K562 (cell line): Measurements from ENCODE around the gene EIF3K. TPM values are rescaled to one million over a fixed set of nuclear protein-coding genes. Genes with fewer than 3 reads are reported as not detected.

Experiments
- ARID2 ChIP-seq: fragments of 450-650 bp; IDR thresholded peaks from 2 replicates; pipeline ENCODE4 v1.6.1; 2017; ENCODE audit warnings: antibody characterized with exemption, mild to moderate bottlenecking
- ARNT ChIP-seq, 2 experiments: fragments of 450-650 bp; IDR thresholded peaks; 2 replicates each; pipeline ENCODE4 v1.6.1; 2016; ENCODE audit warnings: mild to moderate bottlenecking in 1 of 2
- ATF7 ChIP-seq: fragments of 450-650 bp; IDR thresholded peaks from 2 replicates; pipeline ENCODE4 v1.7.1; 2014; ENCODE audit warnings: mild to moderate bottlenecking, moderate library complexity
- BDP1 ChIP-seq: IDR thresholded peaks from 3 replicates; pipeline ENCODE4 v1.6.1; 2011; ENCODE audit not compliant: insufficient read length, insufficient read depth
- DLX4 ChIP-seq: fragments of 250-450 bp; sonication (Bioruptor Pico); IDR thresholded peaks from 2 replicates; pipeline ENCODE4 v1.6.1; 2021; ENCODE audit warnings: mild to moderate bottlenecking
- FOXK2 ChIP-seq, 2 experiments: fragments of 450-650 bp; IDR thresholded peaks in 1 of 2; conservative IDR thresholded peaks in 1 of 2; 2 replicates each; pipeline ENCODE4 v1.6.1; 2016; ENCODE audit warnings: low read depth in 2 of 2, mild to moderate bottlenecking in 1 of 2
- KAT2B ChIP-seq: IDR thresholded peaks from one replicate; pipeline ENCODE4 v1.6.1; 2012; ENCODE audit warnings: low read depth, mild to moderate bottlenecking, control low read depth, inconsistent platforms, low read length, moderate library complexity
- KLF6 ChIP-seq: fragments of 250-450 bp; sonication (Bioruptor Pico); IDR thresholded peaks from 2 replicates; pipeline ENCODE4 v1.4.0; 2020; ENCODE audit warnings: mild to moderate bottlenecking, moderate library complexity, borderline replicate concordance
- MYBL2 ChIP-seq, 2 experiments: fragments of 450-650 bp in 1 of 2; sonication (generic) in 1 of 2; formaldehyde crosslinking in 1 of 2; IDR thresholded peaks; 2 replicates each; pipeline versions ENCODE4 v1.6.1 to v1.8.1; 2017 to 2022; ENCODE audit warnings: borderline replicate concordance in 1 of 2, inconsistent platforms in 1 of 2, low read depth in 1 of 2, mild to moderate bottlenecking in 1 of 2, missing genetic modification reagents in 1 of 2, moderate library complexity in 1 of 2
- NFXL1 ChIP-seq: fragments of 450-650 bp; formaldehyde crosslinking; IDR thresholded peaks from 2 replicates; pipeline ENCODE4 v1.4.0; 2021; ENCODE audit warnings: mild to moderate bottlenecking
- NRF1 ChIP-seq, 2 experiments: fragments of 450-650 bp; IDR thresholded peaks in 1 of 2; conservative IDR thresholded peaks in 1 of 2; 2 replicates each; pipeline ENCODE4 v1.6.1; 2014; ENCODE audit warnings: mild to moderate bottlenecking in 2 of 2
- POLR2AphosphoS5 ChIP-seq: IDR thresholded peaks from 2 replicates; pipeline ENCODE4 v1.6.1; 2011; ENCODE audit warnings: mild to moderate bottlenecking, low read depth, low read length, moderate library complexity; ENCODE audit not compliant: control insufficient read depth, insufficient read depth
- POU5F1 ChIP-seq: fragments of 150-350 bp; IDR thresholded peaks from 2 replicates; pipeline ENCODE4 v1.6.1; 2014; ENCODE audit warnings: borderline replicate concordance, low read length, low read depth, mild to moderate bottlenecking; ENCODE audit not compliant: partially characterized antibody
- PTBP1 ChIP-seq: fragments of 200-400 bp; formaldehyde crosslinking; IDR thresholded peaks from 2 replicates; pipeline ENCODE4 v1.6.1; 2017; ENCODE audit warnings: low read depth, low read length
- RBM22 ChIP-seq: fragments of 200-400 bp; formaldehyde crosslinking; IDR thresholded peaks from 2 replicates; pipeline ENCODE4 v1.6.1; 2018; ENCODE audit warnings: low read length, low read depth; ENCODE audit not compliant: poor library complexity, severe bottlenecking
- RREB1 ChIP-seq: fragments of 250-450 bp; sonication (Bioruptor Pico); IDR thresholded peaks from 2 replicates; pipeline ENCODE4 v1.4.0; 2020
- SAP30 ChIP-seq: fragments of 200-600 bp; sonication (generic); IDR thresholded peaks from 2 replicates; pipeline ENCODE4 v1.6.1; 2012; ENCODE audit warnings: borderline replicate concordance, low read depth, mild to moderate bottlenecking, moderate library complexity, low read length, control low read depth, inconsistent platforms; ENCODE audit not compliant: insufficient read depth, poor library complexity, severe bottlenecking
- SMARCA4 ChIP-seq: fragments of 450-650 bp; IDR thresholded peaks from 2 replicates; pipeline ENCODE4 v1.6.1; 2016
- SP2 ChIP-seq: IDR thresholded peaks from 2 replicates; pipeline ENCODE4 v1.6.1; 2011; ENCODE audit warnings: mild to moderate bottlenecking, low read depth, low read length, moderate library complexity; ENCODE audit not compliant: poor library complexity, severe bottlenecking; ENCODE audit errors: extremely low read depth
- STAT5A ChIP-seq: IDR thresholded peaks from 2 replicates; pipeline ENCODE4 v1.6.1; 2012; ENCODE audit warnings: low read length, inconsistent platforms, borderline replicate concordance
- XRCC3 ChIP-seq: fragments of 450-650 bp; IDR thresholded peaks from 2 replicates; pipeline ENCODE4 v1.6.1; 2017; ENCODE audit warnings: mild to moderate bottlenecking, moderate library complexity
- ZNF212 ChIP-seq: fragments of 450-650 bp; formaldehyde crosslinking; IDR thresholded peaks from 2 replicates; pipeline ENCODE4 v1.4.0; 2020; ENCODE audit warnings: mild to moderate bottlenecking
- ZNF384 ChIP-seq: IDR thresholded peaks from 2 replicates; pipeline ENCODE4 v1.6.1; 2012; ENCODE audit warnings: low read depth, low read length, improper control_type of control experiment
- polyA plus RNA-seq, 8 experiments: library from polyadenylated mRNA; depleted of rRNA in 4 of 8; stranded (reverse) in 5 of 8; unstranded in 3 of 8; fragments of >200 nt; fragmentation: Nextera tagmentation in 2 of 8; fragmentation: Illumina TruSeq in 1 of 8; extraction: Ambion mirVana in 2 of 8; extraction: Trizol in 1 of 8; gene quantifications; 2 replicates each; pipeline versions ENCODE4 v1.2.1 to v1.2.3, GENCODE V29; 2011 to 2014; ENCODE audit warnings: inconsistent platforms in 1 of 8, missing spikeins in 1 of 8
- total RNA-seq, 7 experiments: library from RNA; depleted of rRNA in 6 of 7; stranded (reverse); fragments of >200 nt in 6 of 7; fragmentation: Illumina TruSeq in 2 of 7; extraction: Trizol in 2 of 7; gene quantifications; 2 replicates each; pipeline versions ENCODE4 v1.2.1 to v1.2.3, GENCODE V29; 2011 to 2021; ENCODE audit warnings: low replicate concordance in 1 of 7

EIF3K gene
- total and polyA plus RNA-seq, 9 of the 15 experiments (the other 6 are each of a cell fraction or from before 2014, with no cell fraction given), result 387 to 1,827 (median 733) TPM

GRCh38 chr19:38634757-38635482 is 15.9 kb downstream of the EIF3K start (continued):
- TF ChIP-seq BDP1 (no peak), MYBL2 (IDR thresholded peaks at IDR 0.05; ENCODE audit: low read depth) (no peak), MYBL2 (CRISPR knock-in tag; IDR thresholded peaks at IDR 0.05; ENCODE audit: borderline replicate concordance) (no peak), ARNT (IDR thresholded peaks at IDR 0.05) (no peak), ZNF212 (CRISPR knock-in tag) (no peak), SMARCA4 (no peak), FOXK2 (conservative IDR thresholded peaks at IDR 0.05 in 1 of 2, IDR thresholded peaks at IDR 0.05 in 1 of 2; ENCODE audit: low read depth in 2 of 2) (no peak), XRCC3 (no peak), RREB1 (CRISPR knock-in tag) (no peak), POLR2AphosphoS5 (0 out of 2 replicates have a peak, but pooled peaks have one; percentile 25), SP2 (no peak), ZNF384 (peak; percentile 52; the same call in 1 of the 2 replicates), PTBP1 (no peak), POU5F1 (no peak), DLX4 (CRISPR knock-in tag) (no peak), KAT2B (no peak), STAT5A (no peak), NFXL1 (CRISPR knock-in tag) (no peak), SAP30 (no peak), RBM22 (no peak), KLF6 (CRISPR knock-in tag) (no peak), ATF7 (no peak), NRF1 (conservative IDR thresholded peaks at IDR 0.05 in 1 of 2, IDR thresholded peaks at IDR 0.05 in 1 of 2) (no peak), ARID2 (no peak)
